OCI-LY3 (cell line): ENCODE measurements around the gene FAAP100.
"Not testable (repeated sequence)": the region's sequence is repeated elsewhere in the genome, so short reads cannot be mapped to it uniquely, and the experiment has no call there.

Experiments used
- H2AFZ ChIP-seq: fragments of 200-600, 300-600 bp; shearing (Covaris generic); 2 replicates; pipeline ENCODE4 v1.6.0; 2014; ENCODE audit warnings: antibody characterized with exemption, low read depth, low read length
- H3K27ac ChIP-seq: fragments of 200-600, 300-600 bp; sonication (generic); 2 replicates; pipeline ENCODE4 v1.5.1; 2014; ENCODE audit warnings: mild to moderate bottlenecking, low read length, moderate library complexity, mixed read lengths
- H3K27me3 ChIP-seq: fragments of 200-600, 300-600 bp; sonication (generic); 2 replicates; pipeline ENCODE4 v1.6.1; 2014; ENCODE audit warnings: low read depth, low read length, mixed read lengths
- H3K36me3 ChIP-seq: fragments of 200-600, 300-600 bp; sonication (generic); replicated peaks from 2 replicates; pipeline ENCODE3; 2014; ENCODE audit warnings: low read depth, low read length, mixed read lengths
- H3K4me1 ChIP-seq: fragments of 300-600, 200-600 bp; sonication (generic); 2 replicates; pipeline ENCODE4 v1.6.1; 2014; ENCODE audit warnings: low read length, mixed read lengths
- H3K4me2 ChIP-seq: fragments of 200-600, 300-600 bp; sonication (generic); 2 replicates; pipeline ENCODE4 v1.6.1; 2014; ENCODE audit warnings: low read length, mixed read lengths
- H3K4me3 ChIP-seq: fragments of 300-600, 200-600 bp; sonication (generic); 2 replicates; pipeline ENCODE4 v1.5.1; 2014; ENCODE audit warnings: antibody characterized with exemption, mild to moderate bottlenecking, low read length, moderate library complexity
- H3K79me2 ChIP-seq: fragments of 300-600, 200-600 bp; shearing (Covaris generic); 2 replicates; pipeline ENCODE4 v1.6.1; 2014; ENCODE audit warnings: mild to moderate bottlenecking, low read length, mixed read lengths
- H3K9ac ChIP-seq: fragments of 300-600, 200-600 bp; shearing (Covaris generic); 2 replicates; pipeline ENCODE4 v1.6.0; 2014; ENCODE audit warnings: mild to moderate bottlenecking, low read length, moderate library complexity
- H3K9me3 ChIP-seq: fragments of 200-600, 300-600 bp; shearing (Covaris generic); 2 replicates; pipeline ENCODE4 v1.6.1; 2014; ENCODE audit warnings: low read length, mixed read lengths; ENCODE audit not compliant: insufficient read depth
- H4K20me1 ChIP-seq: fragments of 200-600, 300-600 bp; sonication (generic); 2 replicates; pipeline ENCODE4 v1.6.1; 2016; ENCODE audit warnings: low read length, mixed read lengths; ENCODE audit not compliant: insufficient read depth
- CTCF ChIP-seq: fragments of 200-600, 300-600 bp; sonication (generic); IDR thresholded peaks from 2 replicates; pipeline ENCODE4 v1.5.1; 2014; ENCODE audit warnings: antibody characterized with exemption, low read length, low read depth
- EZH2phosphoT487 ChIP-seq: fragments of 200-600 bp; shearing (Covaris generic); IDR thresholded peaks from 2 replicates; pipeline ENCODE4 v1.6.1; 2018; ENCODE audit warnings: antibody characterized with exemption, mixed run types, low read depth

Gene FAAP100

GRCh38 chr17:81586096-81586495 lies 33.9 kb upstream of the FAAP100 start:
- no peak overlapping the region for H3K4me3 ChIP-seq
- H3K4me2 ChIP-seq, result no peak overlapping the region
- no peaks in the 10 kb centered on the region for H4K20me1 ChIP-seq
- no peak overlapping the region for H3K27ac ChIP-seq
- no peaks in the 10 kb centered on the region for H3K27me3 ChIP-seq
- no peak overlapping the region for H3K9ac ChIP-seq
- H3K9me3 ChIP-seq, result no peaks in the 10 kb centered on the region
- no peak for TF ChIP-seq EZH2phosphoT487
- no peak for TF ChIP-seq CTCF
- peaks cover 64% of the 10 kb centered on the region for H3K36me3 ChIP-seq
- no peak overlapping the region for H2AFZ ChIP-seq
- H3K79me2 ChIP-seq, result no peaks in the 10 kb centered on the region; the same call in 1 of the 2 replicates
- no peaks in the 10 kb centered on the region for H3K4me1 ChIP-seq

- H3K9ac ChIP-seq, H3K27ac ChIP-seq, H2AFZ ChIP-seq, H3K4me3 ChIP-seq, H3K79me2 ChIP-seq, H3K4me2 ChIP-seq, H3K27me3 ChIP-seq, H3K4me1 ChIP-seq, H3K9me3 ChIP-seq, H4K20me1 ChIP-seq: not testable (repeated sequence)
- peaks cover 62% of the 10 kb centered on the region for H3K36me3 ChIP-seq
These were observed 32.6 kb upstream of the FAAP100 start for GRCh38 chr17:81584771-81585170.

GRCh38 chr17:81583589-81584342 lies 31.6 kb upstream of the FAAP100 start:
- H3K36me3 ChIP-seq, result peaks cover 55% of the 10 kb centered on the region
- no peaks in the 10 kb centered on the region for H3K9me3 ChIP-seq
- no peak overlapping the region for H3K27ac ChIP-seq
- no peaks in the 10 kb centered on the region for H4K20me1 ChIP-seq
- H3K4me3 ChIP-seq, result no peak overlapping the region
- TF ChIP-seq CTCF (no peak), EZH2phosphoT487 (no peak)
- H2AFZ ChIP-seq, result no peak overlapping the region
- H3K9ac ChIP-seq, result no peak overlapping the region
- peaks cover 3% of the 10 kb centered on the region; the same call in 1 of the 2 replicates for H3K79me2 ChIP-seq
- no peaks in the 10 kb centered on the region for H3K4me1 ChIP-seq
- H3K4me2 ChIP-seq, result no peak overlapping the region
- no peaks in the 10 kb centered on the region for H3K27me3 ChIP-seq

GRCh38 chr17:81582749-81583148 lies 30.6 kb upstream of the FAAP100 start:
- no peak overlapping the region for H3K4me2 ChIP-seq
- no peaks in the 10 kb centered on the region for H3K9me3 ChIP-seq
- no peak overlapping the region for H3K9ac ChIP-seq
- no peaks in the 10 kb centered on the region for H3K4me1 ChIP-seq
- H2AFZ ChIP-seq, result no peak overlapping the region
- TF ChIP-seq CTCF (no peak), EZH2phosphoT487 (no peak)
- peaks cover 3% of the 10 kb centered on the region; the same call in 1 of the 2 replicates for H3K79me2 ChIP-seq
- H3K27me3 ChIP-seq, result no peaks in the 10 kb centered on the region
- peaks cover 52% of the 10 kb centered on the region for H3K36me3 ChIP-seq
- H3K27ac ChIP-seq, result no peak overlapping the region
- no peaks in the 10 kb centered on the region for H4K20me1 ChIP-seq
- H3K4me3 ChIP-seq, result no peak overlapping the region
